Suprapubic skin (tissue), 3 donors: Measurements from ENCODE around the gene FLT1.

Experiments used
- CTCF ChIP-seq, 2 donors: fragments of 200-600 bp in 1 of 2; fragments of 450-650 bp in 1 of 2; sonication (generic) in 1 of 2; IDR thresholded peaks; one replicate each; pipeline ENCODE4 v1.5.1; 2016 to 2019; ENCODE audit warnings: antibody characterized with exemption in 2 of 2, mild to moderate bottlenecking in 1 of 2, moderate library complexity in 1 of 2
- EP300 ChIP-seq: sonication (generic); formaldehyde crosslinking; IDR thresholded peaks from one replicate; pipeline ENCODE4 v1.6.1; 2017; ENCODE audit warnings: antibody characterized with exemption
- POLR2A ChIP-seq, 2 donors: fragments of 450-650 bp; IDR thresholded peaks; one replicate each; pipeline ENCODE4 v1.6.1; 2017; ENCODE audit warnings: antibody characterized with exemption in 2 of 2, mild to moderate bottlenecking in 2 of 2, moderate library complexity in 2 of 2

GRCh38 chr13:28501547-28501946 is 6.6 kb upstream of the FLT1 start:
- no peak for TF ChIP-seq CTCF (IDR thresholded peaks at IDR 0.05)
- no peak for TF ChIP-seq EP300
- no peak for TF ChIP-seq POLR2A (IDR thresholded peaks at IDR 0.05)
